H9 (cell line): ENCODE data around the gene SSBP1. TPM values are rescaled to one million over a fixed set of nuclear protein-coding genes. Genes with fewer than 3 reads are reported as not detected.
A peak's percentile ranks its signal among the peaks of the same experiment; 100 is the strongest.

ENCODE experiments used
- DNase-seq: peaks from one replicate; pipeline ENCODE4 v3.0.0-alpha.2; 2017
- H2AFZ ChIP-seq: one replicate; pipeline ENCODE4 v1.6.1; 2013; ENCODE audit warnings: mild to moderate bottlenecking, low read length, control low read depth, moderate library complexity
- H2AK5ac ChIP-seq: 2 replicates; pipeline ENCODE4 v1.6.1; 2013; ENCODE audit warnings: low read length, control low read depth, mixed read lengths; ENCODE audit not compliant: insufficient read length
- H2BK120ac ChIP-seq: one replicate; pipeline ENCODE4 v1.6.1; 2013; ENCODE audit warnings: low read depth, mild to moderate bottlenecking, low read length, control low read depth, inconsistent platforms; ENCODE audit not compliant: poor library complexity, severe bottlenecking
- H2BK12ac ChIP-seq: 2 replicates; pipeline ENCODE4 v1.6.1; 2013; ENCODE audit warnings: low read length, control low read depth, mixed read lengths, low read depth; ENCODE audit not compliant: insufficient read length
- H2BK15ac ChIP-seq: 2 replicates; pipeline ENCODE4 v1.6.1; 2013; ENCODE audit warnings: low read depth, low read length, control low read depth
- H2BK20ac ChIP-seq: one replicate; pipeline ENCODE4 v1.6.1; 2013; ENCODE audit warnings: low read depth, mild to moderate bottlenecking, low read length, control low read depth, inconsistent platforms; ENCODE audit not compliant: poor library complexity, severe bottlenecking
- H2BK5ac ChIP-seq: 2 replicates; pipeline ENCODE4 v1.6.1; 2013; ENCODE audit warnings: low read length, control low read depth, mixed read lengths; ENCODE audit not compliant: insufficient read length
- H3K14ac ChIP-seq: 2 replicates; pipeline ENCODE4 v1.6.1; 2013; ENCODE audit warnings: low read length, control low read depth; ENCODE audit not compliant: insufficient read depth
- H3K18ac ChIP-seq: 2 replicates; pipeline ENCODE4 v1.6.1; 2013; ENCODE audit warnings: low read depth, mild to moderate bottlenecking, mixed read lengths, low read length, control low read depth; ENCODE audit not compliant: insufficient read length
- H3K23ac ChIP-seq: 2 replicates; pipeline ENCODE4 v1.6.1; 2013; ENCODE audit warnings: low read length, control low read depth, mixed read lengths, low read depth; ENCODE audit not compliant: insufficient read length
- H3K23me2 ChIP-seq: 2 replicates; pipeline ENCODE4 v1.6.1; 2013; ENCODE audit warnings: low read depth, mild to moderate bottlenecking, mixed read lengths, low read length, control low read depth; ENCODE audit not compliant: insufficient read length, poor library complexity, severe bottlenecking
- H3K27ac ChIP-seq: 2 replicates; pipeline ENCODE4 v1.5.1; 2013; ENCODE audit warnings: low read length, control low read depth, mixed read lengths, low read depth; ENCODE audit not compliant: insufficient read length
- H3K27me3 ChIP-seq: 2 replicates; pipeline ENCODE4 v1.6.1; 2013; ENCODE audit warnings: low read length, control low read depth, inconsistent platforms; ENCODE audit not compliant: insufficient read depth
- H3K4ac ChIP-seq: 2 replicates; pipeline ENCODE4 v1.6.1; 2013; ENCODE audit warnings: low read depth, mild to moderate bottlenecking, control low read depth, inconsistent platforms, low read length, moderate library complexity
- H3K4me1 ChIP-seq: 2 replicates; pipeline ENCODE4 v1.6.1; 2013; ENCODE audit warnings: low read length, control low read depth, inconsistent platforms; ENCODE audit not compliant: insufficient read depth
- H3K4me2 ChIP-seq: 2 replicates; pipeline ENCODE4 v1.6.1; 2013; ENCODE audit warnings: low read length, control low read depth, mixed read lengths; ENCODE audit not compliant: insufficient read length, insufficient read depth
- H3K56ac ChIP-seq: 2 replicates; pipeline ENCODE4 v1.6.1; 2013; ENCODE audit warnings: low read depth, mild to moderate bottlenecking, mixed read lengths, low read length, control low read depth; ENCODE audit not compliant: insufficient read length
- H3K79me1 ChIP-seq: 2 replicates; pipeline ENCODE4 v1.6.1; 2013; ENCODE audit warnings: low read depth, mild to moderate bottlenecking, moderate library complexity, low read length, control low read depth, inconsistent platforms; ENCODE audit not compliant: insufficient read depth, poor library complexity, severe bottlenecking
- H3K79me2 ChIP-seq: 2 replicates; pipeline ENCODE4 v1.6.1; 2013; ENCODE audit warnings: low read length, control low read depth, inconsistent platforms; ENCODE audit not compliant: insufficient read depth
- H3K9ac ChIP-seq: 2 replicates; pipeline ENCODE4 v1.6.1; 2013; ENCODE audit warnings: low read length, control low read depth, mixed read lengths; ENCODE audit not compliant: insufficient read length; ENCODE audit errors: extremely low read depth
- H3K9me3 ChIP-seq: one replicate; pipeline ENCODE4 v1.6.1; 2013; ENCODE audit warnings: low read depth, low read length, inconsistent platforms; ENCODE audit not compliant: control insufficient read depth
- H3T11ph ChIP-seq: one replicate; pipeline ENCODE4 v1.6.1; 2013; ENCODE audit warnings: mild to moderate bottlenecking, low read length, control low read depth, inconsistent platforms
- H4K20me1 ChIP-seq: one replicate; pipeline ENCODE4 v1.6.1; 2013; ENCODE audit not compliant: control insufficient read depth, insufficient read length, insufficient read depth
- H4K5ac ChIP-seq: 2 replicates; pipeline ENCODE4 v1.6.1; 2013; ENCODE audit warnings: low read depth, mild to moderate bottlenecking, mixed read lengths, low read length, control low read depth; ENCODE audit not compliant: insufficient read length
- H4K8ac ChIP-seq: replicated peaks from 2 replicates; pipeline ENCODE4 v1.6.1; 2013; ENCODE audit warnings: low read length, control low read depth, mixed read lengths, low read depth; ENCODE audit not compliant: insufficient read length
- H4K91ac ChIP-seq: 2 replicates; pipeline ENCODE4 v1.6.1; 2013; ENCODE audit warnings: low read depth, mild to moderate bottlenecking, moderate library complexity, mixed read lengths, low read length, control low read depth; ENCODE audit not compliant: insufficient read length
- H3K27ac Mint-ChIP-seq, 3 experiments: 2 replicates in 2 of 3; 3 replicates in 1 of 3; pipeline ENCODE4 v1.8.0; 2020 to 2021; ENCODE audit warnings: mixed read lengths in 3 of 3, mild to moderate bottlenecking in 1 of 3, moderate library complexity in 1 of 3
- H3K27me3 Mint-ChIP-seq: 2 replicates; pipeline ENCODE4 v1.8.0; 2021; ENCODE audit warnings: low read depth, mild to moderate bottlenecking, moderate library complexity, mixed read lengths
- H3K36me3 Mint-ChIP-seq, 3 experiments: 2 replicates in 2 of 3; 3 replicates in 1 of 3; pipeline ENCODE4 v1.8.0; 2020 to 2021; ENCODE audit warnings: low read depth in 3 of 3, mixed read lengths in 3 of 3; ENCODE audit not compliant: insufficient read depth in 1 of 3
- H3K4me1 Mint-ChIP-seq, 2 experiments: 2 replicates each; pipeline ENCODE4 v1.8.0; 2020; ENCODE audit warnings: mixed read lengths in 2 of 2
- H3K4me3 Mint-ChIP-seq, 2 experiments: 2 replicates in 1 of 2; 3 replicates in 1 of 2; pipeline ENCODE4 v1.8.0; 2020 to 2021; ENCODE audit warnings: mild to moderate bottlenecking in 2 of 2, mixed read lengths in 2 of 2, moderate library complexity in 1 of 2
- H3K9me3 Mint-ChIP-seq, 2 experiments: 2 replicates in 1 of 2; 3 replicates in 1 of 2; pipeline ENCODE4 v1.8.0; 2020; ENCODE audit warnings: mild to moderate bottlenecking in 2 of 2, mixed read lengths in 2 of 2, moderate library complexity in 1 of 2
- WGBS: extraction: QIAGEN DNeasy Blood & Tissue Kit; methylation state at CpG from one replicate; pipeline ENCODE4 v1.1.7; 2013; ENCODE audit warnings: missing lambda C conversion rate, low lambda C conversion rate, mixed read lengths; ENCODE audit not compliant: insufficient read length; ENCODE audit errors: extremely low coverage; 5-methylcytosine and 5-hydroxymethylcytosine counted together
- total RNA-seq: library from RNA; stranded (reverse); gene quantifications from 2 replicates; pipeline ENCODE4 v1.2.1, GENCODE V29; 2021
- TF ChIP-seq, protein P1 (sequence below): fragments of 200-600 bp; sonication (generic); conservative IDR thresholded peaks from 3 replicates; pipeline ENCODE4 v1.8.0; 2021; ENCODE audit warnings: antibody characterized with exemption, mild to moderate bottlenecking

SSBP1 gene
- total RNA-seq, 1 experiment from 2014 or later = 266 TPM

GRCh38 chr7:141785706-141786552, 47.8 kb downstream of the SSBP1 start:
- Histone ChIP-seq H3K9ac (no peak overlapping the region), H4K8ac (no peak overlapping the region), H4K20me1 (no peaks in the 10 kb centered on the region), H3K56ac (no peak overlapping the region), H3K23me2 (no peaks in the 10 kb centered on the region), H3K27me3 (no peaks in the 10 kb centered on the region), H3K23ac (no peak overlapping the region), H4K91ac (no peak overlapping the region), H2BK12ac (no peak overlapping the region), H2BK15ac (no peak overlapping the region), H4K5ac (no peak overlapping the region), H3K14ac (no peak overlapping the region), H3K4me2 (no peak overlapping the region), H3K18ac (no peak overlapping the region), H3K4me1 (no peaks in the 10 kb centered on the region), H3K79me1 (no peaks in the 10 kb centered on the region), H2BK20ac (no peak overlapping the region), H3T11ph (no peak overlapping the region), H2AFZ (no peak overlapping the region), H2BK5ac (no peak overlapping the region), H2AK5ac (no peak overlapping the region), H3K4ac (no peak overlapping the region), H3K79me2 (no peaks in the 10 kb centered on the region), H3K9me3 (no peaks in the 10 kb centered on the region), H3K27ac (no peak overlapping the region), H2BK120ac (no peak overlapping the region)
- TF ChIP-seq, protein P1, sequence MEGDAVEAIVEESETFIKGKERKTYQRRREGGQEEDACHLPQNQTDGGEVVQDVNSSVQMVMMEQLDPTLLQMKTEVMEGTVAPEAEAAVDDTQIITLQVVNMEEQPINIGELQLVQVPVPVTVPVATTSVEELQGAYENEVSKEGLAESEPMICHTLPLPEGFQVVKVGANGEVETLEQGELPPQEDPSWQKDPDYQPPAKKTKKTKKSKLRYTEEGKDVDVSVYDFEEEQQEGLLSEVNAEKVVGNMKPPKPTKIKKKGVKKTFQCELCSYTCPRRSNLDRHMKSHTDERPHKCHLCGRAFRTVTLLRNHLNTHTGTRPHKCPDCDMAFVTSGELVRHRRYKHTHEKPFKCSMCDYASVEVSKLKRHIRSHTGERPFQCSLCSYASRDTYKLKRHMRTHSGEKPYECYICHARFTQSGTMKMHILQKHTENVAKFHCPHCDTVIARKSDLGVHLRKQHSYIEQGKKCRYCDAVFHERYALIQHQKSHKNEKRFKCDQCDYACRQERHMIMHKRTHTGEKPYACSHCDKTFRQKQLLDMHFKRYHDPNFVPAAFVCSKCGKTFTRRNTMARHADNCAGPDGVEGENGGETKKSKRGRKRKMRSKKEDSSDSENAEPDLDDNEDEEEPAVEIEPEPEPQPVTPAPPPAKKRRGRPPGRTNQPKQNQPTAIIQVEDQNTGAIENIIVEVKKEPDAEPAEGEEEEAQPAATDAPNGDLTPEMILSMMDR = peak; percentile 87
- WGBS = no CpG with 5 or more reads among the region's 13 CpGs
- no peak for DNase-seq
- H3K27ac Mint-ChIP-seq = peak overlapping the region in 1 of 3 experiments; percentile 86; a peak in 2 of 7 replicates
- H3K9me3 Mint-ChIP-seq = no peaks in the 10 kb centered on the region
- no peaks in the 10 kb centered on the region for H3K4me1 Mint-ChIP-seq
- no peaks in the 10 kb centered on the region for H3K27me3 Mint-ChIP-seq
- peaks cover 2 to 8% (median 7%) of the 10 kb centered on the region in 3 experiments; a peak in 4 of 7 replicates for H3K36me3 Mint-ChIP-seq
- H3K4me3 Mint-ChIP-seq = no peak overlapping the region
